K562 (cell line): ENCODE measurements around the gene ARHGAP42.

ENCODE experiments used
- CREB1 ChIP-seq, 2 experiments: sonication (generic) in 1 of 2; formaldehyde crosslinking in 1 of 2; IDR thresholded peaks; 2 replicates each; pipeline versions ENCODE4 v1.6.1 to v1.8.0; 2012 to 2022; ENCODE audit warnings: inconsistent platforms in 1 of 2, mild to moderate bottlenecking in 1 of 2, missing genetic modification reagents in 1 of 2, moderate library complexity in 1 of 2
- FOXJ3 ChIP-seq: sonication (generic); formaldehyde crosslinking; IDR thresholded peaks from 2 replicates; pipeline ENCODE4 v1.4.0; 2020; ENCODE audit warnings: mild to moderate bottlenecking, missing genetic modification reagents
- ZNF282 ChIP-seq: sonication (generic); formaldehyde crosslinking; IDR thresholded peaks from 2 replicates; pipeline ENCODE4 v1.8.1; 2023; ENCODE audit warnings: missing genetic modification reagents
- ZNF589 ChIP-seq: fragments of 200-800 bp; sonication (Bioruptor generic); IDR thresholded peaks from 2 replicates; pipeline ENCODE4 v1.6.1; 2016; ENCODE audit warnings: low read depth, missing genetic modification characterization, missing compliant biosample characterization

DNA sequence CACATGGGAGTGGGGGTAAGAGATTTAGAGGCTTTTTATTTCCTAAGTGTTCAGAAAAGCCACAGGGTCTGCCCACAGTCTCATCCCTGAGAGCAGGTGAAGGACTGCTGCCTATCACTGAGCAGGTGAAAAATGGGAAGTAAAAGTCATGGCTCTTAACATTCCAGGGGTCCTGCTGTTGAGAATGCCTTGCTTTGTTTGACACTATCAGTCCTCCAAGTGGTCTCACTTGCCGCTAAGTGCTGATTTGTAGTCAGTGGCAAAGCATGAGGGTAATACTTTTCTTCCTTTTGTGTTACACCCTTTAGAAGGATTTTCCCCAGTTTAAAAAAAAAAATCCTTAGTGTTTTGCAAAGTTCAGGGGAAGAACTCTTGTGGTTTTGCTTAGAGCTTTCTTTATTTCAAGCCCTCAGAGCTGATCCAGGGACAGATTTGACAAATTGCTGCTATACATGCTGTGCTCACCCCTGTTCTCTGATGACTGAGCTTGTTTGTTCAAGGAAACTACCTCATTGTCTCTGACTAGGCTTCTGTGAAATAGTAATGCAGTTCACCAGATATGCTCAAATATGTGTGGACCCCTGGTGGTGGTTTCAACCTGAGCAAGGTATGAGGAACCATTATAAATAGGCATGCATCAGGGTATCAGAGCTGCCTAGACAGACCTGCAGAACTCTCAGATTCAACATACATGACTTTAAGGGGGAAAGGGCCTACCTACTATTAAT, 141.0 kb downstream of the ARHGAP42 start:
- no peak for TF ChIP-seq ZNF282 (CRISPR knock-in tag)
- TF ChIP-seq ZNF589 (CRISPR knock-in tag) = no peak
- no peak for TF ChIP-seq CREB1 (IDR thresholded peaks at IDR 0.05)
- no peak for TF ChIP-seq CREB1 (CRISPR knock-in tag; IDR thresholded peaks at IDR 0.05)
- TF ChIP-seq FOXJ3 (CRISPR knock-in tag) = no peak
